Right lung (tissue), 5 donors: Measurements from ENCODE around the gene TTC22. TPM values are rescaled to one million over a fixed set of nuclear protein-coding genes. Genes with fewer than 3 reads are reported as not detected.

Experiments used
- DNase-seq, 2 donors: peaks; one replicate each; pipeline ENCODE4 v3.0.0-alpha.2; 2013
- polyA plus RNA-seq, 5 donors: library from polyadenylated mRNA; unstranded; fragments of 120-200 nt; gene quantifications; one replicate each; pipeline versions ENCODE4 v1.2.1 to v1.2.3, GENCODE V29; 2013; ENCODE audit warnings: inconsistent platforms in 1 of 5, low replicate concordance in 1 of 5; ENCODE audit not compliant: insufficient read length in 5 of 5, insufficient read depth in 1 of 5

Gene TTC22
- polyA plus RNA-seq, 5 donors = 3.2 to 4.9 (median 4.4) TPM

DNA sequence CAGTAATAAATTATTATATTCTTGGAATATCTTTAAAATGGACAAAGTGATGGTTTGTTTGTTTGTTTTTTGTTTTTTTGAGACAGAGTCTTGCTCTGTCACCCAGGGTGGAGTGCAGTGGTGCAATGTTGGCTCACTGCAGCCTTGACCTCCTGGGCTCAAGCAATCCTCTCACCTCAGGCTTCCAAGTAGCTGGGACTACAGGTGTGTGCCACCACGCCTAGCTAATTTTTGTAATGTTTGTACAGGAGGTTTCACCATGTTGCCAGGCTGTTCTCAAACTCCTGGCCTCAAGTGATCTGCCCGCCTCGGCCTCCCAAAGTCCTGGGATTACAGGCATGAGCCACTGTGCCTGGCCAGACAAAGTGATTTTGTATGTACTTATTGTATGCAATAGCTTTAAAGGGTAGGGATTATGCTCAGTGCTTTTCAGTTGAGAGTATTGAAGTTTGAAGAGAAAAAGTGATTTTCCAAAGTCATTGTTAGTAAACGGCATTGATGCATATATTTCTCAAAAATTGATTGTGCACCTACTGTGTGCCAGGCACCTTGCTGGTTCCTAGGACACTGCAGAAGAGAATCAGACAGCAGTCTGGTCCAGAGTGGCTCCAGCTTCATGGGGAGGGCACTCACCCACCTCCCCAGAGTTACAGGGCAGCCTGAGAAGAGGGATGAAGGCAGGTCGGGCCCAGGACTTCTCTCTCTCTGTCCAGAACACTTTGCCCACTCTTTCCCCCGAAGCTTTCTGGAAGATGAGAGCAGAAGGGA is 34.2 kb upstream of the TTC22 start:
- DNase-seq = no peak

DNA sequence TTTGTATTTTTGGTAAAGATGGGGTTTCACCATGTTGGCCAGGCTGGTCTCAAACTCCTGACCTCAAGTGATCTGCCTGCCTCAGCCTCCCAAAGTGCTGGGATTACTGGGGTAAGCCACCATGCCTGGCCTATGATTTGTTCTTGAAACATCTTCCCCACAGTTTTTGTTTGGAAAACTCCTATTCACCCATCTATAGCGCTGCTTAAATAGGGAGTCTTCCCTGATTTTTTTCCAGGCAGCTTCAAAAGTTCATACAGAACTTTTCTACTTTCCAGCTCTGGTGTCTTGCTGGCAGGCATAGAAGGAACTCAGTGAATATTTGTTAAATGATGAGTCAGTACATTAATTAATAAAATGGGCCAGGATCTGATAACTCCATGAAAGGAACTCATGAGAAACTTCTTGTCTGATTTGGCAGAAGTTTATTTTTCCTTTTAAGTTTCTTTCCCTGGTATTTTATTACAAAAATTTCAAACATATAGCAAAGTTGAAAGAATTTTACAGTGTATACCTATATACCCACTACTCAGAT is 33.0 kb upstream of the TTC22 start:
- no peak for DNase-seq

DNA sequence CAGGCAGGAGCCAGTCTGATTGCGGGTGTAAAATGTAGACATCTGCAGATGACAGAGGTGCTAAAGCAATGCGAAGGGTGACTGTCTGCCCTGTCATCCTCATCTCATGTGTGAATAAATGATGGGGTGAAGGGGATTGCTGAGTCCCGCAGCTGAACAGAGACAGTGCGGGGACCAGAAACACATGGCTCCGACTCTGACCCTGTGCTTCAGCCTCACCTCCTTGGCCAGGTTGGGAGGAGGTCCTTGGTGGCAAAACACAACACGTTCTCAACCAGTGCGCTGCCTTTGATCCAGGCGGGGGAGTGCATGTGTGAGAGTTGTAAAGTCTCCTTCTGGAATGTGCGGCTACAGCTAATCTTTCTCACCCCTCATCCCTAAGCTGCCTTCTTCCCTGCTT is 32.0 kb upstream of the TTC22 start:
- DNase-seq = no peak

DNA sequence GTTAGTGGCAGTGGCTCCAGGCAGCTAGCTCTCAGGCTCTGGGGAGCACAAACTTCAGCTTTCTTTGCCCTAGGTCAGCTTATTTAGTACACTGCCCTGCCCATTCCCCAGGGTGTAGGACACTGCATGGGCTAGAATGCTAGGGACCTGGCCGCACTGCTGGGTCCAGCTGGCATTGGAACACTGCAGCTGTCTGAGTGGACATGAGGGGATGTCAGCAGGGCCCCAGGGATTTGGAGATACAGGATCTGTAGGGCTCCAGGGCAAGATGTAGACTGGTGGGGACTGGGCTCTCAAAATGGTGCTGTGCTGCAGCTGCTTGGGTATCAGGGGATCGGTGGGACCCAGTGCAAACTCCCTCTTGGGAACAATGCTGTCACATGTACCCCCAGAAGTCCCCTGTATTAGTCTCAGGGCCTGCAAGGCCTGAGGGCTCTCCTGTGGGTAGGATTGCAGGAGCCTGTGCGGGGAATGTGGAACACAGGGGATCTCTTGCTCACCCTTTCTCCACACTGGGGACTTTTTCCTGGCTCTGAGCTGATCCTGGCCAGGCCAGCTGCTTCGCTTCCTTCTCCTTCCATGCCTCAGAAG is 25.2 kb upstream of the TTC22 start:
- DNase-seq = no peak

- no peak for DNase-seq
Measured at GRCh38 chr1:54825696-54826095, 24.6 kb upstream of the TTC22 start.

DNA sequence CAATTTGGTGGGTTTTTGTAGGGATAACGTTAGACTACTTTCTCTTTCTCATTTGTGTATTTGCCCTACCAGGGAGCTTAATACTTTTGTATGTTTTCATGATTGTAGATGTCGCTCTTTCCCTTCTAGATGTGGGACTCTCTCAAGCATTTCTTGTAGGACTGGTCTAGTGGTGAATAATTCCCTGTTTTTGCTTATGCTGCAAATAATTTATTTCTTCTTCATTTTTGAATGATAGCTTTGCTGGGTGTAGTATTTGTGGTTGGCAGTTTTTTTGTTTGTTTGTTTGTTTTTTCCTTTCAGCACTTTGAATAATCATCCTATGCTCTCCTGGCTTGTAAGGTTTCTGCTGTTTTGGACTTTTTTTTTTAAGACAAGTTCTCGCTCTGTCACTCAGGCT is 22.5 kb upstream of the TTC22 start:
- DNase-seq = no peak

DNA sequence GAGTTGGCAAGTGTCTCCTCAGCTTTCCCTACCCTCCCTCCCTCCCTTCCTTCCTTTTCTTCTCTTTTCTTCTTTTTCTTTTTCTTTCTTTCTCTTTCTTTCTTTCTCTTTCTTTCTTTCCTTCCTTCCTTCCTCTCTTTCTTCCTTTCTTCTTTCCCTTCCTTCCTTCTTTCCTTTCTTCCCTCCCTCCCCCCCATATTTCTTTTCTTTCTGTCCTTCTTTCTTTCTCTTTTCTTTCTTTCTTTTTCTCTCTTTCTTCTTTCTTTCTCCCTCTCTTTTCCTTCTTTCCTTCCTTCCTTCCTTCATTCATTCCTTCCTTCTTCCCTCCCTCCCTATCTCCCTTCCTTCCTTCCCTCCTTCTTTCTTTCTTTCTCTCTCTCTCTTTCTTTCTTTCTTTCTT is 18.6 kb upstream of the TTC22 start:
- DNase-seq = no peak

DNA sequence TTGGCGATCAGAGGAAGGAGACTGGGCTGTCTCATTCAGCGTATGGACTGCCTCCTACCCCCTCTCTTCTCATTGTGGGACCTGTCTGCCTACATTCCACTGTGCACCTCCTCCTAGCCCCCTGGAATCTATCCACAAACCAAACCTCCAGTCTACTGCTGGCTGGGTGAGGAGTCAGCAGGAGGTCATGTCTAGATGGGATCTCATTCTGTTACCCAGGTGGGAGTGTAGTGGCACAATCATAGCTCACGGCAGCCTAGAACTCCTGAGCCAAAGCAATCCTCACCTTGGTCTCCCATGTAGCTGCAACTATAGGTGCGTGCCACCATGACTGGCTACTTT is 18.0 kb upstream of the TTC22 start:
- DNase-seq = peak in 1 of 2 donors; percentile 9

DNA sequence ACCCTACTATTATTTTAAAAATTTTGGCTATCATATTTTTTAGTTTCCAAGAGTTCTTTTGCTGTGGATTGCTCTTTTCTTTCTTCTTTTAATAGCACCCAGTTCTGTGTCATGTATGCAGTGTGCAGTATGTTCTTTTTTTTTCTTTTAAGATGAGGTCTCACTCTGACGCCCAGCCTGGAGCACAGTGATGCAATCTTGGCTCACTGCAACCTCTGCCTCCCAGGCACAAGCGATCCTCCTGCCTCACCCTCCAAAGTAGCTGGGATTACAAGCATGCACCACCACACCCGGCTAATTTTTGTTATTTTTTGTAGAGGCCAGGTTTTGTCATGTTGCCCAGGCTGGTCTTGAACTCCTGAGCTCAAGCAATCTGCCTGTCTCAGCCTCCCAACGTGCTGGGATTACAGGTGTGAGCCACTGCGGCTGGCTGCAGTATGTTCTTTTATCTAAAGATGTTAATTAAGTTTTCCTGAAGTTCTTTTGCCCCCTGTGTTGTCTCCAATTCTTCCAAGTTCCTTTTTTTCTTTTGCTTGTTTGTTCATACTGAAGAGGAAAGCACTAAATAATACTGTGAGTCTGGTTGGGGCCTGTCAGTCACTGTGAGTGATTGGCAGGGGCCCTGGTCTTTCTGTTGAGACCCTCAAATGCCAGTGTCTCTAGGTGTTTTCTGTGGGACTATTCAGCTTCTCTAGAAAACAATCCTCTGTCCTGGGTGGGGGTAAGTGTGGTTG is 17.5 kb upstream of the TTC22 start:
- DNase-seq = no peak

DNA sequence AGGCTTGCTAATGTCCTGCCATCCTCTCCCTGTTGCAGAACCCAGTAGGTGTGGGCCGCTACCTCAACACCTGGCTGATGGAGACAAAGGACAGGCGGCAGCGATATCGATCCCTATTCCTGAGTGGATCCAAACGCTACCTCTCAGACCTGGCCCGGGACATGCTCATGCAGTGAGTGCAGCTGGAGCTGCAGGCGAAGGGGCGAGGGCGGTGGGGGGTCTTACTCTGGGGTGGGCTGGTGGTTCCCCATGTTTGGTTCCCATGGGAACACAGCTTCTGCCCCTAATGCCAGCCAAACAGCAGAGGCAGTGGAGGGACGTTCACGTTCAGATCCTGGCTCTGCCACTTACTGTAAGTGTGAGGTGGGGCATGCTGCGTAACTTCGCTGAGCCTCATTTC is 15.8 kb upstream of the TTC22 start:
- DNase-seq = no peak

- no peak for DNase-seq
Measured at GRCh38 chr1:54816130-54816529, 15.0 kb upstream of the TTC22 start.

DNA sequence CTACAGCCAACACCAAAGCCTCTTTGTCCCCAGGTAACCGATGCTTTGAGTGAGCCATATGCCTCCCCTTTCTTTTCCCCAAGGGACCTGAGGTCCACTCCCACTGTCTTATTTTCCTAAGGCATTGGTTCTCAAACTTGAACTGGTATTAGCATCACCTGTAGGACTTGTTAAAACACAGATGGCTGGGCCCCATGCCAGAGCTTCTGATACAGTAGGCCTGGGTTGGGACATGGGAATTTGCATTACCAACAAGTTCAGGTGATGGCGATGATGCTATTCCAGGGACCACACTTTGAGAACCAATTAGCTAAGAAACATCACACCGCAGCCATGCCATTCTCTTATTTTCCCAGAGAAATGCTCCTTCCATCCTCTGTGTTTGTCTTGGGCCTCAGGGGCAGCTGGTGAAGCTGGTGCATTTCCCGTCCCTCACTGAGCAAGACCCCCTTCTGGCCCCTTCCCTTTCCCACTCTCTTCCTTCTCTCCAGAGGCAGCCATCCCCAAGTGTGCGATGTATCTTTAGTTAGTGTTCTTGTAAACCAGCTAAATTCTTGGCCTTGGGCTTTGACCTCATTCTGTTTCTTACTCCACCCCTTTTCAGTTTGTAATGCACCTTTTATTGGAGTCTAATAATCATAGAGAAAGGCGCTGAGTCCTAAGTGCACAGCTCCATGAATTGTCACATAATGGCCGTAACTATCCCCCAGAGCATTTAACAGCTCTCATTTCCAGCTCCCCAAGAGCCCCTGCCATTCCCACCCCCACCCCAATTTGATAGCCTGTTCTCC is 14.2 kb upstream of the TTC22 start:
- DNase-seq = no peak

DNA sequence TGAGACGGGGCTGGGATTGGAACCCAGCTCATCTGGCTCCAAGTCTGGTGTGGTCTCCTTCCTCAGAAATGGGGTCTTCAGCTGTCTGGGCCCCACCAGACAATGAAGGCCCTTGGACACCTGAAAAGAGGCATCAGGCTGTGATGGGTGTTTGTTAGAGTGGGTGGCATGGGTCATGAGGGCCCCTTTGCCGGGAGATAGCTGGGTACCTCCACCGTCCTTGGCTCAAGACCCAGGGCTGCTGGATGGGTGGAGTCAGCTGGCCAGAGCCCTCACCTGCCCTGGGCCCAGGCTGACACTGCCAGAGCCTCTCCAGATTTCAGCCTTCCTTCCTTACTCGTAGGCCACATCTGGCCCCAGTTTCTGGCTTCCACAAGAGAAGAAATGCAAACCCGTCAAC is 13.4 kb upstream of the TTC22 start:
- no peak for DNase-seq

GRCh38 chr1:54814126-54814498 is 13.0 kb upstream of the TTC22 start:
- DNase-seq = no peak

- DNase-seq = no peak
Measured at GRCh38 chr1:54813485-54814125, 12.5 kb upstream of the TTC22 start.

- DNase-seq = no peak
Measured at GRCh38 chr1:54812801-54813484, 11.8 kb upstream of the TTC22 start.

- no peak for DNase-seq
Measured at GRCh38 chr1:54811739-54812655, 10.9 kb upstream of the TTC22 start.

GRCh38 chr1:54811066-54811465 is 9.9 kb upstream of the TTC22 start:
- DNase-seq = no peak

DNA sequence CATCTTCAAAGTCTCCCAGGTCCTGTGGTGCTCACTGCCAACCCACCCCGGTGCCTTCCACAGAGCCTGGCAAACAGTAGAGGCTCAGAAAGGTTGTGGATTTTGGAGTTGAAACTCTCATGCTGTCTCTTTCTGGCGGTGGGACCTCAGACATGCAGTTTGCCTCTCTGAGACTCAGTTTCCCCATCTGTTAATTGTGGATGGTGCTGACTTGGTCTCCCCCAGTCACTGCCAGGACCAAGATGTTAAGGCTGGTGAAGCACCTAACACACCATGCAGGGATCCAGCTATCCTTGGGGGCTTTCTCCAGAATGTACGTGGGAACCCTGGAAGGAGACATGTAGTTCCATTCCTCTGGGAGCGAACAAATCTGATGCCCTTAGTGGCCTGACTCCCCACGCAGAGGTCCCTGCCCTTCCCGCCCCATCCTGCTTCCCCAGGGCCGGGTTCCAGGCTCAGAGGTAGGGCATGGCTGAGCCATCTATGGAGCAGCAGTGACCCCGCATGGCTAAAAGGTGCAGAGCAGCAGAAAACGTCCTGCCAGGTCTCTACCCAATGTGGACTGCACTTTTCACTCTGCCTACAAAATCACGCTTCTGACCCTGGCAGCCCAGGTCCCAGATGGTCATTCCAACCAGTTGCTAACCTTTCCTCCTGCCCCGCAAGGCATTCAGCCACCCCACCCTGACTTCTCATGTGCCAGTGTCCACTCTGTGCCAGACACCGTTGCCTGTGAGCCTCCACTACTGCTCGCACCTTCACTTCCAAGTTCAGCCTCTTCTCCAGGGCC is 9.2 kb upstream of the TTC22 start:
- peak; percentile 42 to 56 for DNase-seq
